Loucy (cell line): ENCODE data around the gene TMEM132D.
"Not testable (repeated sequence)": the region's sequence is repeated elsewhere in the genome, so short reads cannot be mapped to it uniquely, and the experiment has no call there.

Source experiments
- H2AFZ ChIP-seq: fragments of 200-600 bp; sonication (generic); 2 replicates; pipeline ENCODE4 v1.6.0; 2016; ENCODE audit warnings: antibody characterized with exemption, mild to moderate bottlenecking, low read length, moderate library complexity
- H3F3A ChIP-seq: fragments of 200-600 bp; 2 replicates; pipeline ENCODE4 v1.6.0; 2016; ENCODE audit warnings: antibody characterized with exemption, low read depth, mild to moderate bottlenecking
- H3K27me3 ChIP-seq: fragments of 200-600 bp; sonication (generic); 2 replicates; pipeline ENCODE4 v1.6.1; 2014; ENCODE audit warnings: low read length, mild to moderate bottlenecking; ENCODE audit not compliant: insufficient read depth, poor library complexity, severe bottlenecking
- H3K36me3 ChIP-seq: fragments of 200-600 bp; sonication (generic); 2 replicates; pipeline ENCODE4 v1.6.1; 2016; ENCODE audit warnings: low read length; ENCODE audit not compliant: insufficient read depth
- H3K4me1 ChIP-seq: fragments of 200-600 bp; sonication (generic); 2 replicates; pipeline ENCODE4 v1.5.1; 2014; ENCODE audit warnings: low read length, mild to moderate bottlenecking; ENCODE audit not compliant: insufficient read depth, poor library complexity, severe bottlenecking
- H3K4me2 ChIP-seq: fragments of 200-600 bp; sonication (generic); 2 replicates; pipeline ENCODE4 v1.6.0; 2014; ENCODE audit warnings: antibody characterized with exemption, low read length, low read depth, mild to moderate bottlenecking; ENCODE audit not compliant: poor library complexity, severe bottlenecking
- H3K4me3 ChIP-seq: fragments of 200-600 bp; sonication (generic); 2 replicates; pipeline ENCODE4 v1.5.1; 2014; ENCODE audit warnings: low read length, mild to moderate bottlenecking, mixed read lengths; ENCODE audit not compliant: poor library complexity, severe bottlenecking
- H3K79me2 ChIP-seq: fragments of 200-600 bp; sonication (generic); 2 replicates; pipeline ENCODE4 v1.6.1; 2014; ENCODE audit warnings: low read length; ENCODE audit not compliant: insufficient read depth
- H3K9ac ChIP-seq: fragments of 200-600 bp; sonication (generic); 2 replicates; pipeline ENCODE4 v1.6.0; 2014; ENCODE audit warnings: mild to moderate bottlenecking, low read depth, low read length, moderate library complexity; ENCODE audit not compliant: poor library complexity, severe bottlenecking
- H3K9me2 ChIP-seq: fragments of 200-600 bp; sonication (generic); replicated peaks from 2 replicates; pipeline ENCODE4 v1.6.1; 2016; ENCODE audit warnings: low read depth, low read length, mixed read lengths
- H3K9me3 ChIP-seq: fragments of 200-600 bp; sonication (generic); 2 replicates; pipeline ENCODE4 v1.6.1; 2014; ENCODE audit warnings: mild to moderate bottlenecking, antibody characterized with exemption, low read length, low read depth; ENCODE audit not compliant: insufficient read depth
- H4K20me1 ChIP-seq: fragments of 200-600 bp; sonication (generic); 2 replicates; pipeline ENCODE4 v1.6.0; 2014; ENCODE audit warnings: antibody characterized with exemption, low read length, mild to moderate bottlenecking; ENCODE audit not compliant: insufficient read depth, poor library complexity, severe bottlenecking
- EZH2phosphoT487 ChIP-seq: fragments of 200-600 bp; IDR thresholded peaks from 2 replicates; pipeline ENCODE4 v1.6.1; 2018; ENCODE audit warnings: antibody characterized with exemption, mild to moderate bottlenecking, moderate library complexity, borderline replicate concordance
- TF ChIP-seq, protein P1 (sequence below): fragments of 200-600 bp; sonication (generic); conservative IDR thresholded peaks from 2 replicates; pipeline ENCODE4 v1.5.1; 2014; ENCODE audit warnings: mild to moderate bottlenecking, antibody characterized with exemption, low read length

TMEM132D gene

DNA sequence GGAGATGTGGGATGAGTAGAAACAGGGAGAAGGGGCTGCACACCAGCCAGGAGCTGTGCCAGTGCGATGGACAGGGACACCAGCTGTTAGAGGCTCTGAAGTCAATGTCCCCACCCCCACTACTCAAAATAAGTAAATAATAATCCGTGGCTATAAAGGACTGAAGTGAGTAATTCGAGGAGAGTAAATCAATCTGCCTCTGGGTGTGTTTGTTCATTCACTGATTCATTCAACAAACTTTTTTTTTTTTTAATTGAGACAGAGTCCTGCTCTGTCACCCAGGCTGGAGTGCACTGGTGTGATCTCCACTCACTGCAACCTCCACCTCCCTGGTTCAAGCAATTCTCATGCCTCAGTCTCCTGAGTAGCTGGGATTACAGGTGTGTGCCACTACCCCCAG lies 363.6 kb downstream of the TMEM132D start:
- Histone ChIP-seq H2AFZ (no peak overlapping the region), H3K79me2 (no peaks in the 10 kb centered on the region), H3F3A (no peaks in the 10 kb centered on the region), H3K4me1 (no peaks in the 10 kb centered on the region), H4K20me1 (no peaks in the 10 kb centered on the region), H3K9me3 (no peaks in the 10 kb centered on the region), H3K27me3 (no peaks in the 10 kb centered on the region), H3K4me2 (no peak overlapping the region), H3K36me3 (no peaks in the 10 kb centered on the region), H3K4me3 (no peak overlapping the region), H3K9me2 (no peaks in the 10 kb centered on the region), H3K9ac (no peak overlapping the region)
- no peak for TF ChIP-seq EZH2phosphoT487
- TF ChIP-seq, protein P1, sequence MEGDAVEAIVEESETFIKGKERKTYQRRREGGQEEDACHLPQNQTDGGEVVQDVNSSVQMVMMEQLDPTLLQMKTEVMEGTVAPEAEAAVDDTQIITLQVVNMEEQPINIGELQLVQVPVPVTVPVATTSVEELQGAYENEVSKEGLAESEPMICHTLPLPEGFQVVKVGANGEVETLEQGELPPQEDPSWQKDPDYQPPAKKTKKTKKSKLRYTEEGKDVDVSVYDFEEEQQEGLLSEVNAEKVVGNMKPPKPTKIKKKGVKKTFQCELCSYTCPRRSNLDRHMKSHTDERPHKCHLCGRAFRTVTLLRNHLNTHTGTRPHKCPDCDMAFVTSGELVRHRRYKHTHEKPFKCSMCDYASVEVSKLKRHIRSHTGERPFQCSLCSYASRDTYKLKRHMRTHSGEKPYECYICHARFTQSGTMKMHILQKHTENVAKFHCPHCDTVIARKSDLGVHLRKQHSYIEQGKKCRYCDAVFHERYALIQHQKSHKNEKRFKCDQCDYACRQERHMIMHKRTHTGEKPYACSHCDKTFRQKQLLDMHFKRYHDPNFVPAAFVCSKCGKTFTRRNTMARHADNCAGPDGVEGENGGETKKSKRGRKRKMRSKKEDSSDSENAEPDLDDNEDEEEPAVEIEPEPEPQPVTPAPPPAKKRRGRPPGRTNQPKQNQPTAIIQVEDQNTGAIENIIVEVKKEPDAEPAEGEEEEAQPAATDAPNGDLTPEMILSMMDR: no peak

DNA sequence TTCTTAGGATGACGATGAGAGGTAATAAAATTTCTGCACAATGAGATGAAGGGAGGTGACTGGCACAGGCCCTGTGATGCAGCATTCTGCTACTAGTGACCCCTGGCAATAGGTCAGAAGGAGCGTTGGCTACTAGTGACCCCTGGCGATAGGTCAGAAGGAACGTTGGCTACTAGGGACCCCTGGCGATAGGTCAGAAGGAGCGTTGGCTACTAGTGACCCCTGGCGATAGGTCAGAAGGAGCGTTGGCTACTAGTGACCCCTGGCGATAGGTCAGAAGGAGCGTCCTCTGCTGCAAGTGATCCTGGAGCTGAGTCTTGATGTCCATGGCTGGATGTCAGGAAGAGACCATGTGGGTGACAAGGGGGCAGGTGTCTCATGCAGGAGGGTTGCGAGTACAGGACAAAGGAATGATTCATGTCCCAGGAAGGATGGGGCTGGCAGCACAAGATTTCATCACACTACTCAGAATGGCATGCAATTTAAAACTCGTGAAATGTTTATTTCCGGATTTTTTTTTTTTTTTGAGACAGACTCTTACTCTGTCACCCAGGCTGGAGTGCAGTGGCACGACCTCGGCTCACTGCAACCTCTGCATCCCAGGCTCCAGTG lies 365.0 kb downstream of the TMEM132D start:
- H3K4me1 ChIP-seq, H3K4me2 ChIP-seq, H3K9ac ChIP-seq, H2AFZ ChIP-seq, H3K9me2 ChIP-seq, H3K9me3 ChIP-seq, H3K79me2 ChIP-seq, H3F3A ChIP-seq, H3K27me3 ChIP-seq, H3K36me3 ChIP-seq, H3K4me3 ChIP-seq, H4K20me1 ChIP-seq: not testable (repeated sequence)

DNA sequence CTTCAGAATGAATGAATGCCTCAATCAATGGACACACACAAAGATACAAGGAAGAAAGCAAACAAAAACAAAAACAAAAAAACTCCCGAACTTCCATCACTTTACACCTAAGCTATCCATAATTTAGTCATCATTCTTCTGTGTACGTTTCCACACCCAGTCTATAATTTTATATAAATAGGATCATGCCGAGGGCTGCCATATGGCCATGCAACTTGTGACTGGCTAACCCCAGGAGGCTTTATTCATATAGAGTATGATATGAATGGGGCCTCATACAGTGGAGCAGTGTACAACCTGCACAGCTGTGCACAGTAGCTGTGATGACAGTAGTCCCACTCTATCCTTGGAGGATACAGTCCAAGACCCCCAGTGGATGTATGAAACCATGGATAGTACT lies 365.7 kb downstream of the TMEM132D start:
- no peak overlapping the region for H3K4me2 ChIP-seq
- no peaks in the 10 kb centered on the region for H3F3A ChIP-seq
- H3K9me3 ChIP-seq: no peaks in the 10 kb centered on the region
- H3K36me3 ChIP-seq: no peaks in the 10 kb centered on the region
- H2AFZ ChIP-seq: no peak overlapping the region
- no peak overlapping the region for H3K9ac ChIP-seq
- H4K20me1 ChIP-seq: no peaks in the 10 kb centered on the region
- TF ChIP-seq, protein P1: no peak
- no peak for TF ChIP-seq EZH2phosphoT487
- no peak overlapping the region for H3K4me3 ChIP-seq
- no peaks in the 10 kb centered on the region for H3K9me2 ChIP-seq
- H3K27me3 ChIP-seq: no peaks in the 10 kb centered on the region
- no peaks in the 10 kb centered on the region for H3K79me2 ChIP-seq
- no peaks in the 10 kb centered on the region for H3K4me1 ChIP-seq
